Measurements from ENCODE around the gene CFAP210. TPM values are rescaled to one million over a fixed set of nuclear protein-coding genes. Genes with fewer than 3 reads are reported as not detected.

Gene CFAP210
- total RNA-seq, 1 experiment from 2014 or later: not detected

DNA sequence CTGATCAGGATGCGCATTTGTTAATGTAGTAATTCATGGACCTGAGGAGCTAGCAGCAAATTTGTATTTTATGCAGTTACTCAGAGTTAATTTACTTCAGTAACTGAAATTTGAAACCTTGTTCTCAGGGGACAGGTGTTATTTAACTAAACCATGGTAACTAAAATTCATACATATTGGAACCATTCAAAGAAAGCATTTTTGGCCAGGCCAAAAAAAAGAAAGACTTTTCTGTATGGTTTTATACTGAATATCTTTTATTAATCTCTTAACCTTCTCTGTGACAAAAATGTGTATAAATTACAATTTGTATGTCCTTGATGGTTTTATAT, 35.0 kb upstream of the CFAP210 start:
- H3K4me3 ChIP-seq (replicated peaks in 1 of 2; ENCODE audit: low read depth in 1 of 2, low read length in 2 of 2): no peak overlapping the region
- DNase-seq (ENCODE audit: low read depth, low spot score): no peak
- ChIA-PET POLR2A (no interaction called here), RAD21 (ENCODE audit: low non-redundant PET in 1 of 2, low total read pairs in 2 of 2, uncharacterized antibody in 2 of 2, unreplicated experiment in 2 of 2) (no interaction called here), CTCF (no interaction called here)
- no peak overlapping the region for H3K27ac ChIP-seq (ENCODE audit: low read depth, low read length)
- H3K9me2 ChIP-seq (ENCODE audit: insufficient read depth): no peaks in the 10 kb centered on the region
- TF ChIP-seq YY1 (IDR thresholded peaks at IDR 0.05; ENCODE audit: extremely low read depth, insufficient replicate concordance, low read depth, low read length) (no peak), ZNF274 (IDR thresholded peaks at IDR 0.05; ENCODE audit: low read depth, low read length) (no peak), ELF1 (IDR thresholded peaks at IDR 0.05; ENCODE audit: borderline replicate concordance, low read depth) (no peak), POLR2AphosphoS5 (IDR thresholded peaks at IDR 0.05; ENCODE audit: low read depth, low read length) (no peak), SRF (IDR thresholded peaks at IDR 0.05; ENCODE audit: low read depth) (no peak), TCF7L2 (IDR thresholded peaks at IDR 0.05; ENCODE audit: borderline replicate concordance, extremely low read depth, insufficient read depth, insufficient read length) (no peak), ZFX (IDR thresholded peaks at IDR 0.05) (no peak), SP1 (IDR thresholded peaks at IDR 0.05; ENCODE audit: low read depth) (no peak), CEBPB (IDR thresholded peaks at IDR 0.05; ENCODE audit: low read depth) (no peak), EZH2phosphoT487 (IDR thresholded peaks at IDR 0.05; ENCODE audit: borderline replicate concordance) (no peak), JUND (IDR thresholded peaks at IDR 0.05) (no peak), EZH2 (IDR thresholded peaks at IDR 0.05) (no peak)
- TF ChIP-seq, protein P1, sequence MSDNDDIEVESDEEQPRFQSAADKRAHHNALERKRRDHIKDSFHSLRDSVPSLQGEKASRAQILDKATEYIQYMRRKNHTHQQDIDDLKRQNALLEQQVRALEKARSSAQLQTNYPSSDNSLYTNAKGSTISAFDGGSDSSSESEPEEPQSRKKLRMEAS (IDR thresholded peaks at IDR 0.05): no peak
- TF ChIP-seq, protein P2, sequence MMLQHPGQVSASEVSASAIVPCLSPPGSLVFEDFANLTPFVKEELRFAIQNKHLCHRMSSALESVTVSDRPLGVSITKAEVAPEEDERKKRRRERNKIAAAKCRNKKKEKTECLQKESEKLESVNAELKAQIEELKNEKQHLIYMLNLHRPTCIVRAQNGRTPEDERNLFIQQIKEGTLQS (IDR thresholded peaks at IDR 0.05): no peak
- TF ChIP-seq, protein P3, sequence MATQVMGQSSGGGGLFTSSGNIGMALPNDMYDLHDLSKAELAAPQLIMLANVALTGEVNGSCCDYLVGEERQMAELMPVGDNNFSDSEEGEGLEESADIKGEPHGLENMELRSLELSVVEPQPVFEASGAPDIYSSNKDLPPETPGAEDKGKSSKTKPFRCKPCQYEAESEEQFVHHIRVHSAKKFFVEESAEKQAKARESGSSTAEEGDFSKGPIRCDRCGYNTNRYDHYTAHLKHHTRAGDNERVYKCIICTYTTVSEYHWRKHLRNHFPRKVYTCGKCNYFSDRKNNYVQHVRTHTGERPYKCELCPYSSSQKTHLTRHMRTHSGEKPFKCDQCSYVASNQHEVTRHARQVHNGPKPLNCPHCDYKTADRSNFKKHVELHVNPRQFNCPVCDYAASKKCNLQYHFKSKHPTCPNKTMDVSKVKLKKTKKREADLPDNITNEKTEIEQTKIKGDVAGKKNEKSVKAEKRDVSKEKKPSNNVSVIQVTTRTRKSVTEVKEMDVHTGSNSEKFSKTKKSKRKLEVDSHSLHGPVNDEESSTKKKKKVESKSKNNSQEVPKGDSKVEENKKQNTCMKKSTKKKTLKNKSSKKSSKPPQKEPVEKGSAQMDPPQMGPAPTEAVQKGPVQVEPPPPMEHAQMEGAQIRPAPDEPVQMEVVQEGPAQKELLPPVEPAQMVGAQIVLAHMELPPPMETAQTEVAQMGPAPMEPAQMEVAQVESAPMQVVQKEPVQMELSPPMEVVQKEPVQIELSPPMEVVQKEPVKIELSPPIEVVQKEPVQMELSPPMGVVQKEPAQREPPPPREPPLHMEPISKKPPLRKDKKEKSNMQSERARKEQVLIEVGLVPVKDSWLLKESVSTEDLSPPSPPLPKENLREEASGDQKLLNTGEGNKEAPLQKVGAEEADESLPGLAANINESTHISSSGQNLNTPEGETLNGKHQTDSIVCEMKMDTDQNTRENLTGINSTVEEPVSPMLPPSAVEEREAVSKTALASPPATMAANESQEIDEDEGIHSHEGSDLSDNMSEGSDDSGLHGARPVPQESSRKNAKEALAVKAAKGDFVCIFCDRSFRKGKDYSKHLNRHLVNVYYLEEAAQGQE (IDR thresholded peaks at IDR 0.05; ENCODE audit: low read depth): no peak
- TF ChIP-seq, protein P4, sequence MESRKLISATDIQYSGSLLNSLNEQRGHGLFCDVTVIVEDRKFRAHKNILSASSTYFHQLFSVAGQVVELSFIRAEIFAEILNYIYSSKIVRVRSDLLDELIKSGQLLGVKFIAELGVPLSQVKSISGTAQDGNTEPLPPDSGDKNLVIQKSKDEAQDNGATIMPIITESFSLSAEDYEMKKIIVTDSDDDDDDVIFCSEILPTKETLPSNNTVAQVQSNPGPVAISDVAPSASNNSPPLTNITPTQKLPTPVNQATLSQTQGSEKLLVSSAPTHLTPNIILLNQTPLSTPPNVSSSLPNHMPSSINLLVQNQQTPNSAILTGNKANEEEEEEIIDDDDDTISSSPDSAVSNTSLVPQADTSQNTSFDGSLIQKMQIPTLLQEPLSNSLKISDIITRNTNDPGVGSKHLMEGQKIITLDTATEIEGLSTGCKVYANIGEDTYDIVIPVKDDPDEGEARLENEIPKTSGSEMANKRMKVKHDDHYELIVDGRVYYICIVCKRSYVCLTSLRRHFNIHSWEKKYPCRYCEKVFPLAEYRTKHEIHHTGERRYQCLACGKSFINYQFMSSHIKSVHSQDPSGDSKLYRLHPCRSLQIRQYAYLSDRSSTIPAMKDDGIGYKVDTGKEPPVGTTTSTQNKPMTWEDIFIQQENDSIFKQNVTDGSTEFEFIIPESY (IDR thresholded peaks at IDR 0.05; ENCODE audit: extremely low read depth, insufficient replicate concordance, low read length): no peak
- TF ChIP-seq, protein P5, sequence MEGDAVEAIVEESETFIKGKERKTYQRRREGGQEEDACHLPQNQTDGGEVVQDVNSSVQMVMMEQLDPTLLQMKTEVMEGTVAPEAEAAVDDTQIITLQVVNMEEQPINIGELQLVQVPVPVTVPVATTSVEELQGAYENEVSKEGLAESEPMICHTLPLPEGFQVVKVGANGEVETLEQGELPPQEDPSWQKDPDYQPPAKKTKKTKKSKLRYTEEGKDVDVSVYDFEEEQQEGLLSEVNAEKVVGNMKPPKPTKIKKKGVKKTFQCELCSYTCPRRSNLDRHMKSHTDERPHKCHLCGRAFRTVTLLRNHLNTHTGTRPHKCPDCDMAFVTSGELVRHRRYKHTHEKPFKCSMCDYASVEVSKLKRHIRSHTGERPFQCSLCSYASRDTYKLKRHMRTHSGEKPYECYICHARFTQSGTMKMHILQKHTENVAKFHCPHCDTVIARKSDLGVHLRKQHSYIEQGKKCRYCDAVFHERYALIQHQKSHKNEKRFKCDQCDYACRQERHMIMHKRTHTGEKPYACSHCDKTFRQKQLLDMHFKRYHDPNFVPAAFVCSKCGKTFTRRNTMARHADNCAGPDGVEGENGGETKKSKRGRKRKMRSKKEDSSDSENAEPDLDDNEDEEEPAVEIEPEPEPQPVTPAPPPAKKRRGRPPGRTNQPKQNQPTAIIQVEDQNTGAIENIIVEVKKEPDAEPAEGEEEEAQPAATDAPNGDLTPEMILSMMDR (IDR thresholded peaks at IDR 0.05 in 2 of 3, conservative IDR thresholded peaks at IDR 0.05 in 1 of 3; ENCODE audit: borderline replicate concordance in 1 of 3, insufficient read depth in 1 of 3, low read depth in 2 of 3, low read length in 2 of 3): no peak
- intact Hi-C loops (cut with micrococcal nuclease): no loop called here
- BruUV-seq (replicated peaks): no TSS peak
- no peak overlapping the region for H3K4me2 ChIP-seq (ENCODE audit: low read length)
- H3K9ac ChIP-seq (ENCODE audit: low read length): no peak overlapping the region
- no peaks in the 10 kb centered on the region for H3K27me3 ChIP-seq (ENCODE audit: insufficient read depth, low read length)
- no peaks in the 10 kb centered on the region for H4K20me1 ChIP-seq (ENCODE audit: insufficient read depth)
- ATAC-seq: no peak
- H3K36me3 ChIP-seq (ENCODE audit: control insufficient read depth in 1 of 2, insufficient read depth in 2 of 2, low read length in 2 of 2): no peaks in the 10 kb centered on the region
- peaks cover 3 to 14% of the 10 kb centered on the region in 2 experiments; a peak in 3 of 4 replicates for H3K4me1 ChIP-seq (ENCODE audit: control insufficient read depth in 1 of 2, insufficient read depth in 2 of 2, low read length in 2 of 2)
- no peak overlapping the region for H2AFZ ChIP-seq (ENCODE audit: low read depth, low read length, poor library complexity, severe bottlenecking)
- H3K9me3 ChIP-seq (ENCODE audit: control insufficient read depth in 1 of 2, insufficient read depth in 1 of 2, low read depth in 1 of 2, low read length in 2 of 2): no peaks in the 10 kb centered on the region
- peaks cover under 1% of the 10 kb centered on the region; the same call in 1 of the 2 replicates for H3K79me2 ChIP-seq (ENCODE audit: insufficient read depth, low read length)

Measured in HCT116 (cell line).